Hepatocyte (in vitro differentiated cells): ENCODE measurements around the gene SYTL3. TPM values are rescaled to one million over a fixed set of nuclear protein-coding genes. Genes with fewer than 3 reads are reported as not detected.

Source experiments
- DNase-seq: peaks from one replicate; pipeline ENCODE4 v3.0.0-alpha.2; 2016; ENCODE audit warnings: low spot score
- H2AFZ ChIP-seq: fragments of 200-600 bp; sonication (generic); 2 replicates; pipeline ENCODE4 v1.6.0; 2016; ENCODE audit warnings: antibody characterized with exemption, mild to moderate bottlenecking
- H3K27ac ChIP-seq: fragments of 200-600 bp; sonication (generic); 2 replicates; pipeline ENCODE4 v1.5.1; 2016; ENCODE audit warnings: mild to moderate bottlenecking
- H3K27me3 ChIP-seq: fragments of 200-600 bp; sonication (generic); 2 replicates; pipeline ENCODE4 v1.6.1; 2016
- H3K36me3 ChIP-seq: fragments of 200-600 bp; sonication (generic); replicated peaks from 2 replicates; pipeline ENCODE4 v1.5.1; 2016; ENCODE audit warnings: low read depth; ENCODE audit not compliant: insufficient read depth
- H3K4me1 ChIP-seq: fragments of 200-600 bp; sonication (generic); 2 replicates; pipeline ENCODE4 v1.5.1; 2016; ENCODE audit warnings: mild to moderate bottlenecking, moderate library complexity; ENCODE audit not compliant: insufficient read depth
- H3K4me2 ChIP-seq: fragments of 200-600 bp; sonication (generic); 2 replicates; pipeline ENCODE4 v1.6.0; 2016
- H3K4me3 ChIP-seq: fragments of 200-600 bp; sonication (generic); 2 replicates; pipeline ENCODE4 v1.5.1; 2016; ENCODE audit warnings: mild to moderate bottlenecking
- H3K79me2 ChIP-seq: fragments of 200-600 bp; sonication (generic); 2 replicates; pipeline ENCODE4 v1.6.0; 2017; ENCODE audit warnings: mild to moderate bottlenecking
- H3K9me2 ChIP-seq: fragments of 200-600 bp; sonication (generic); replicated peaks from 2 replicates; pipeline ENCODE4 v1.6.0; 2017; ENCODE audit warnings: mild to moderate bottlenecking; ENCODE audit not compliant: insufficient read depth
- H3K9me3 ChIP-seq: fragments of 200-600 bp; sonication (generic); 2 replicates; pipeline ENCODE4 v1.5.1; 2016; ENCODE audit warnings: low read depth, mild to moderate bottlenecking
- H4K20me1 ChIP-seq: fragments of 200-600 bp; sonication (generic); 2 replicates; pipeline ENCODE4 v1.6.0; 2016; ENCODE audit warnings: mild to moderate bottlenecking; ENCODE audit not compliant: insufficient read depth, poor library complexity, severe bottlenecking
- EZH2 ChIP-seq: fragments of 200-600 bp; sonication (generic); IDR thresholded peaks from 2 replicates; pipeline ENCODE4 v1.6.1; 2016; ENCODE audit warnings: antibody characterized with exemption, mild to moderate bottlenecking, borderline replicate concordance
- EZH2phosphoT487 ChIP-seq: fragments of 200-600 bp; sonication (generic); IDR thresholded peaks from one replicate; pipeline ENCODE4 v1.6.1; 2018; ENCODE audit warnings: antibody characterized with exemption, mild to moderate bottlenecking, low read depth, moderate library complexity; ENCODE audit not compliant: unreplicated experiment, severe bottlenecking
- WGBS: methylation state at CpG from one replicate; pipeline ENCODE4 v1.1.6; 2016; ENCODE audit warnings: low lambda C conversion rate; ENCODE audit errors: missing lambda C conversion rate; 5-methylcytosine and 5-hydroxymethylcytosine counted together
- polyA plus RNA-seq: library from polyadenylated mRNA; unstranded; fragments of >200 nt; fragmentation: Nextera tagmentation; extraction: Ambion mirVana; gene quantifications from 2 replicates; pipeline ENCODE4 v1.2.1, GENCODE V29; 2016
- total RNA-seq: library from RNA; depleted of rRNA; stranded (reverse); fragments of >200 nt; gene quantifications from 2 replicates; pipeline ENCODE4 v1.2.3, GENCODE V29; 2014
- TF ChIP-seq, protein P1 (sequence below): fragments of 200-600 bp; sonication (generic); IDR thresholded peaks from 2 replicates; pipeline ENCODE4 v1.5.1; 2016; ENCODE audit warnings: antibody characterized with exemption, mild to moderate bottlenecking; ENCODE audit not compliant: poor library complexity

The SYTL3 gene
- total and polyA plus RNA-seq, 2 experiments from 2014 or later: 1.4 to 1.5 TPM

DNA sequence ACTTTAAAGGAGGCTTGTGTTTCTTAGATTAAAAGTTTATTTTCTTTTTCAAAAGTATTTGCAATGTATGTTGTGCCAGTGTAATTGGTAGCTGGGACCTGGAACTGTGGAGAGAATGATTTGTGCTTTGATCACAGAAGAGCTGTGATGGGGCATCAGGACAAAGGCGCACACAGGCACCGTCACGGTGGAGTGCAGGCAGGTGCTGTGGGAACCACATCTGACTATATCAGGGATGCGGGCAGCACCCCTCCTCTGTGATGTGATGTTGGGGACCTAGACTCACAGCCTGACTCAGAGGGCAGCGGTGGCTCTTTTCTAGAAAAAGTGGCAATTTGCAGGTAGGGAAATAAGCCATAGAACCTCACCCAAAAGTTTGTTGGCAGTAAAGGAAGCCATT lies 34.5 kb downstream of the SYTL3 start:
- H3K79me2 ChIP-seq: no peaks in the 10 kb centered on the region
- H3K4me1 ChIP-seq: no peaks in the 10 kb centered on the region
- no peaks in the 10 kb centered on the region for H3K9me2 ChIP-seq
- no peaks in the 10 kb centered on the region for H3K36me3 ChIP-seq
- no peak for TF ChIP-seq EZH2
- TF ChIP-seq, protein P1, sequence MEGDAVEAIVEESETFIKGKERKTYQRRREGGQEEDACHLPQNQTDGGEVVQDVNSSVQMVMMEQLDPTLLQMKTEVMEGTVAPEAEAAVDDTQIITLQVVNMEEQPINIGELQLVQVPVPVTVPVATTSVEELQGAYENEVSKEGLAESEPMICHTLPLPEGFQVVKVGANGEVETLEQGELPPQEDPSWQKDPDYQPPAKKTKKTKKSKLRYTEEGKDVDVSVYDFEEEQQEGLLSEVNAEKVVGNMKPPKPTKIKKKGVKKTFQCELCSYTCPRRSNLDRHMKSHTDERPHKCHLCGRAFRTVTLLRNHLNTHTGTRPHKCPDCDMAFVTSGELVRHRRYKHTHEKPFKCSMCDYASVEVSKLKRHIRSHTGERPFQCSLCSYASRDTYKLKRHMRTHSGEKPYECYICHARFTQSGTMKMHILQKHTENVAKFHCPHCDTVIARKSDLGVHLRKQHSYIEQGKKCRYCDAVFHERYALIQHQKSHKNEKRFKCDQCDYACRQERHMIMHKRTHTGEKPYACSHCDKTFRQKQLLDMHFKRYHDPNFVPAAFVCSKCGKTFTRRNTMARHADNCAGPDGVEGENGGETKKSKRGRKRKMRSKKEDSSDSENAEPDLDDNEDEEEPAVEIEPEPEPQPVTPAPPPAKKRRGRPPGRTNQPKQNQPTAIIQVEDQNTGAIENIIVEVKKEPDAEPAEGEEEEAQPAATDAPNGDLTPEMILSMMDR: no peak
- TF ChIP-seq EZH2phosphoT487: no peak
- H3K4me3 ChIP-seq: no peak overlapping the region
- no peak for DNase-seq
- WGBS: 97% methylated on average over 5 of the region's 5 CpGs
- no peak overlapping the region for H2AFZ ChIP-seq
- no peaks in the 10 kb centered on the region for H3K9me3 ChIP-seq
- no peak overlapping the region for H3K27ac ChIP-seq
- H3K27me3 ChIP-seq: no peaks in the 10 kb centered on the region
- no peak overlapping the region for H3K4me2 ChIP-seq
- H4K20me1 ChIP-seq: no peaks in the 10 kb centered on the region

DNA sequence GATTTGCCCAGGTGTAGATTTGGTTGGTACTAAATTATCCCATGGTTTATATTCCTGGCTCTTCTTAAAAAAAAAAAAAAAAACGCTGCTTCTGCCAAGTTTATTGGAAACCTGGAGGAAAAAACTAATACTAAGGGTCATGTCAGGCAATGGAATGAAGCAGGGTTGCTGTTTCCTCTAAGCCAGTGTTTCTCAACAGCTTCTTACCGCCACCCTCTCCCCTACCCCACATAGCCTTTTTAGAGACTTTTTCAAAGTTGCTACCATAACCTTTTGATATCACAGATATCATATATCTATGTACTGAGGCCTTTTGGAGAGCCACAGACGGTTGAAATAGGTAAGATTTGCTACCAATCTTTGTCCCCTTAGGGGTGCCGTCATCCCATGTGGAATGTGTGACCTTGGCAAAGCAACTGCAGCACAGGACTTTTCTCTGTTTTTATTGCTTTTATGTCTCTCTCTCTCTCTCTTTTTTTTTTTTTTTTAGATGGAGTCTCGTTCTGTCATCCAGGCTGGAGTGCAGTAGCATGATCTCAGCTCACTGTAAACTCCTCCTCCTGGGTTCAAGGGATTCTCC lies 35.0 kb downstream of the SYTL3 start:
- 65% methylated on average over 4 of the region's 5 CpGs for WGBS
- no peaks in the 10 kb centered on the region for H4K20me1 ChIP-seq
- H3K4me2 ChIP-seq: no peak overlapping the region
- no peaks in the 10 kb centered on the region for H3K9me2 ChIP-seq
- no peaks in the 10 kb centered on the region for H3K9me3 ChIP-seq
- H2AFZ ChIP-seq: no peak overlapping the region
- no peaks in the 10 kb centered on the region for H3K36me3 ChIP-seq
- DNase-seq: no peak
- H3K27me3 ChIP-seq: no peaks in the 10 kb centered on the region
- H3K79me2 ChIP-seq: no peaks in the 10 kb centered on the region
- TF ChIP-seq EZH2phosphoT487 (no peak), EZH2 (no peak)
- TF ChIP-seq, protein P1: no peak
- H3K4me1 ChIP-seq: no peaks in the 10 kb centered on the region
- peak overlapping the region; percentile 50 for H3K27ac ChIP-seq
- H3K4me3 ChIP-seq: no peak overlapping the region

DNA sequence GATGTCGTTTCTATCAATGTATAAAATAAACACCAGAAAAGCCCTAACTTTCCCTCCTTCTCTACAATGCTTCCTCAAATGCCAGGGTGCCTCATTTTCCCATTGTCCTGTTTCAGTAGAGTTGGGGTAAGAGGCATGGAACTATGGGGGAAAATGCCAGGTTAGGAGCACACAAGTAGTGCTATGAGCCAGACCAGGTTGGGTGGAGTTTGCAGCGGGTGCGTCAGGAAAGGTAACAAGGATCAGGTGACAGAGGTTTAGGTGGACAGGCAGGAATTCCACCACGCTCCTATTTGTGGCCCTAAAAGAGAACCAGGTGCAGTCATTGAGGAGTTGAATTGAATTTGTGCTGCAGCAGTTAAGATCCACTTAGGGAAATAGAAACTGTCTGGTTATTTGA lies 36.5 kb downstream of the SYTL3 start:
- Histone ChIP-seq H3K27me3 (no peaks in the 10 kb centered on the region), H3K27ac (peak overlapping the region; percentile 36), H3K4me2 (no peak overlapping the region), H3K9me3 (no peaks in the 10 kb centered on the region), H3K4me1 (no peaks in the 10 kb centered on the region), H3K4me3 (no peak overlapping the region), H3K79me2 (no peaks in the 10 kb centered on the region), H3K9me2 (no peaks in the 10 kb centered on the region), H2AFZ (no peak overlapping the region), H4K20me1 (no peaks in the 10 kb centered on the region), H3K36me3 (no peaks in the 10 kb centered on the region)
- 49% methylated on average over 4 of the region's 4 CpGs for WGBS
- no peak for TF ChIP-seq EZH2
- no peak for DNase-seq

DNA sequence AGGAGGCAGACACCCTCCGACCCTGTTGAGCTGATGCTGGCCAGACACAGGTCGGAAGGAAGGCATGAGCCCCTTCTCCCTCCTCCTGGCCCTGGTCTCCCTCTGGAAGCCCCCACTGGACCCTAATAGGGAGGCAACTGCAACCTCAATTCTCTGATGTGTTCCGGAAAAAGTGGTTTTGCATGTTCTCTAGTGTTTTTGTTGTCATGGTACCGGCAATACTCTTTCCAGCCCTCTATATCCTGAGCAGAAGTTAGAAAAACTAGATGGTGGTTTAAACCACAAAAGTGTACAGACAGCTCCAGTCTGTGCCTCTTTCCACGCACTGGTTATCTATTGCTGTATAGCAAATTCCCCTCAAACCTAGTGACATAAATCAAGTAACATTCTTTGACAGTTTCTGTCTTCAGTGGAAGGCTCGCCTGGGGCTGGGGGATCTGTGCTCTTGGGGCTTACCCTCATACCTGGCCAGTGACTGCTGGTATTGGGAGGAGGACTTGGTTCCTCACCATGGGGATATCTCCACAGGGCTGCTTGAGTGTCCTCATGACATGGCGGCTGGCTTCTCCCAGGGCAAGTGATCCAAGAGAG lies 37.0 kb downstream of the SYTL3 start:
- Histone ChIP-seq H3K79me2 (no peaks in the 10 kb centered on the region), H3K9me3 (no peaks in the 10 kb centered on the region), H3K36me3 (no peaks in the 10 kb centered on the region), H3K4me1 (no peaks in the 10 kb centered on the region), H3K9me2 (no peaks in the 10 kb centered on the region), H3K4me2 (no peak overlapping the region), H2AFZ (no peak overlapping the region), H3K27ac (peak overlapping the region; percentile 36), H3K27me3 (no peaks in the 10 kb centered on the region), H4K20me1 (no peaks in the 10 kb centered on the region), H3K4me3 (no peak overlapping the region)
- no peak for DNase-seq
- TF ChIP-seq, protein P1: no peak
- TF ChIP-seq EZH2 (no peak), EZH2phosphoT487 (no peak)
- whole genome bisulfite sequencing: 77% methylated on average over 7 of the region's 7 CpGs
